ENCODE results near the gene ELP1.

ELP1 gene

DNA sequence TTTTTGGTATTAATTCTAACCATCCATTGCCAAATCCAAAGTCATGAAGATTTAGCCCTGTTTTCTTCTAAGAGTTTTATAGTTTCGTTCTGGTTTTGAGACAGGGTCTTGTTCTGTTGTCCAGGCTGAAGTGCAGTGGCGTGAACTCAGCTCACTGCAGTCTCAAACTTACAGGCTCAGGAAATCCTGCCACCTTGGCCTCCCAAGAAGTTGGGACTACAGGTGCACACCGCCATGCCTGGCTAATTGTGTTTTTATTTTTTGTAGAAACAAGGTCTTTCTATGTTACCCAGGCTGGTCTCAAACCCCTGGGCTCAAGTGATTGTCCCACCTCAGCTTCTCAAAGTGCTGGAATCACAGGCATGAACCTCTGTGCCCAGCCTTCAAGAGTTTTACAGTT lies 50.8 kb downstream of the ELP1 start:
- no peak for TF ChIP-seq SPI1 (IDR thresholded peaks at IDR 0.05; ENCODE audit: borderline replicate concordance, low read depth)
- TF ChIP-seq, protein P1, sequence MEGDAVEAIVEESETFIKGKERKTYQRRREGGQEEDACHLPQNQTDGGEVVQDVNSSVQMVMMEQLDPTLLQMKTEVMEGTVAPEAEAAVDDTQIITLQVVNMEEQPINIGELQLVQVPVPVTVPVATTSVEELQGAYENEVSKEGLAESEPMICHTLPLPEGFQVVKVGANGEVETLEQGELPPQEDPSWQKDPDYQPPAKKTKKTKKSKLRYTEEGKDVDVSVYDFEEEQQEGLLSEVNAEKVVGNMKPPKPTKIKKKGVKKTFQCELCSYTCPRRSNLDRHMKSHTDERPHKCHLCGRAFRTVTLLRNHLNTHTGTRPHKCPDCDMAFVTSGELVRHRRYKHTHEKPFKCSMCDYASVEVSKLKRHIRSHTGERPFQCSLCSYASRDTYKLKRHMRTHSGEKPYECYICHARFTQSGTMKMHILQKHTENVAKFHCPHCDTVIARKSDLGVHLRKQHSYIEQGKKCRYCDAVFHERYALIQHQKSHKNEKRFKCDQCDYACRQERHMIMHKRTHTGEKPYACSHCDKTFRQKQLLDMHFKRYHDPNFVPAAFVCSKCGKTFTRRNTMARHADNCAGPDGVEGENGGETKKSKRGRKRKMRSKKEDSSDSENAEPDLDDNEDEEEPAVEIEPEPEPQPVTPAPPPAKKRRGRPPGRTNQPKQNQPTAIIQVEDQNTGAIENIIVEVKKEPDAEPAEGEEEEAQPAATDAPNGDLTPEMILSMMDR (IDR thresholded peaks at IDR 0.05; ENCODE audit: insufficient read depth, low read length): no peak
- TF ChIP-seq GABPA (IDR thresholded peaks at IDR 0.05; ENCODE audit: low read depth): no peak
- no peak for TF ChIP-seq POLR2AphosphoS5 (IDR thresholded peaks at IDR 0.05; ENCODE audit: low read depth)
- TF ChIP-seq, protein P2, sequence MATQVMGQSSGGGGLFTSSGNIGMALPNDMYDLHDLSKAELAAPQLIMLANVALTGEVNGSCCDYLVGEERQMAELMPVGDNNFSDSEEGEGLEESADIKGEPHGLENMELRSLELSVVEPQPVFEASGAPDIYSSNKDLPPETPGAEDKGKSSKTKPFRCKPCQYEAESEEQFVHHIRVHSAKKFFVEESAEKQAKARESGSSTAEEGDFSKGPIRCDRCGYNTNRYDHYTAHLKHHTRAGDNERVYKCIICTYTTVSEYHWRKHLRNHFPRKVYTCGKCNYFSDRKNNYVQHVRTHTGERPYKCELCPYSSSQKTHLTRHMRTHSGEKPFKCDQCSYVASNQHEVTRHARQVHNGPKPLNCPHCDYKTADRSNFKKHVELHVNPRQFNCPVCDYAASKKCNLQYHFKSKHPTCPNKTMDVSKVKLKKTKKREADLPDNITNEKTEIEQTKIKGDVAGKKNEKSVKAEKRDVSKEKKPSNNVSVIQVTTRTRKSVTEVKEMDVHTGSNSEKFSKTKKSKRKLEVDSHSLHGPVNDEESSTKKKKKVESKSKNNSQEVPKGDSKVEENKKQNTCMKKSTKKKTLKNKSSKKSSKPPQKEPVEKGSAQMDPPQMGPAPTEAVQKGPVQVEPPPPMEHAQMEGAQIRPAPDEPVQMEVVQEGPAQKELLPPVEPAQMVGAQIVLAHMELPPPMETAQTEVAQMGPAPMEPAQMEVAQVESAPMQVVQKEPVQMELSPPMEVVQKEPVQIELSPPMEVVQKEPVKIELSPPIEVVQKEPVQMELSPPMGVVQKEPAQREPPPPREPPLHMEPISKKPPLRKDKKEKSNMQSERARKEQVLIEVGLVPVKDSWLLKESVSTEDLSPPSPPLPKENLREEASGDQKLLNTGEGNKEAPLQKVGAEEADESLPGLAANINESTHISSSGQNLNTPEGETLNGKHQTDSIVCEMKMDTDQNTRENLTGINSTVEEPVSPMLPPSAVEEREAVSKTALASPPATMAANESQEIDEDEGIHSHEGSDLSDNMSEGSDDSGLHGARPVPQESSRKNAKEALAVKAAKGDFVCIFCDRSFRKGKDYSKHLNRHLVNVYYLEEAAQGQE (IDR thresholded peaks at IDR 0.05; ENCODE audit: insufficient replicate concordance, low read depth): no peak
- DNase-seq (ENCODE audit: low read depth in 1 of 2, low spot score in 1 of 2): no peak

DNA sequence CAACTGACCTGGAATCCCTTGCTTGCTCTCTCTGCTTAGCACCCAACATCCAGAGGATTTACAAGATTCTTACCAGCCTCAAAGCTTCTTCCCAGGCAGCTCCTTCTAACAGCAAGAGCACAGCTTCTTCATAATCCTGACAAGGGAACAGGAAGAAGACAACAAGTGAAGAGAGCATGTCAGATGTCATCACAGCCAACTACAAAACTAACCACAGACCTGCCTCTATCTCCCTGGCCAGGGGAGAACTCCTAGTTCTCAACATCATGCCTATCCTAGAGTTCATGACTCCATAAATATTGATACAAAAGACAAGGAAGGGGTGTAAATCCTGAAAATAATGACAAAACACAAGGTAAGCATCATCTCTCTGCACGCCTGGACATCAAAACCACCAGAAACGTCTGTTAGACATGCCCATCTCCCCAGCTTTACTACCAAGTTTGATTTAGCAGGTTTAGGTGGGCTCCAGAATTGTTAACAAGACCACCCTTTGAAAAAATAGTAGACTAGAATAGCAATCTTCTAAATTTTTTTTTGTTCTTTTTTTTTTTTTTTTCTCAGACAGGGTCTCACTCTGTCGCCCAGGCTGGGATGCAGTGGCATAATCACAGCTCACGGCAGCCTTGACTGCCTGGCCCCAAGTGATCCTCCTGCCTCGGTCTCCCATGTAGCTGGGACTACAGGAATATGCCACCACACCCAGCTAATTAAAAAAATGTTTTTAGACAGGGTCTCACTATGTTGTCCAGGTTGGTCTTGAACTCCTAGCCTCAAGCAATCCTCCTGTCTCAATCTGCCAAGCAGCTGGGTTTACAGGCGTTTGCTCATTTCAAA lies 51.7 kb downstream of the ELP1 start:
- H3K27me3 ChIP-seq (ENCODE audit: insufficient read depth, poor library complexity, severe bottlenecking): no peaks in the 10 kb centered on the region
- no peak overlapping the region for H3K4me3 ChIP-seq (replicated peaks; ENCODE audit: insufficient read depth, low read length)
- DNase-seq (ENCODE audit: low read depth in 1 of 2, low spot score in 1 of 2): peak in 1 of 2 experiments; percentile 29
- TF ChIP-seq, protein P2 (IDR thresholded peaks at IDR 0.05; ENCODE audit: insufficient replicate concordance, low read depth): no peak
- TF ChIP-seq SPI1 (IDR thresholded peaks at IDR 0.05; ENCODE audit: borderline replicate concordance, low read depth): no peak
- TF ChIP-seq POLR2AphosphoS5 (IDR thresholded peaks at IDR 0.05; ENCODE audit: low read depth): no peak
- TF ChIP-seq, protein P1 (IDR thresholded peaks at IDR 0.05; ENCODE audit: insufficient read depth, low read length): no peak
- TF ChIP-seq GABPA (IDR thresholded peaks at IDR 0.05; ENCODE audit: low read depth): no peak
- H3K27ac ChIP-seq (replicated peaks): no peak overlapping the region

More for the DNA sequence above, 50.8 kb downstream of the ELP1 start:
- no peaks in the 10 kb centered on the region for H3K27me3 ChIP-seq (ENCODE audit: insufficient read depth, poor library complexity, severe bottlenecking)
- H3K27ac ChIP-seq (replicated peaks): no peak overlapping the region
- H3K4me3 ChIP-seq (replicated peaks; ENCODE audit: insufficient read depth, low read length): no peak overlapping the region

DNA sequence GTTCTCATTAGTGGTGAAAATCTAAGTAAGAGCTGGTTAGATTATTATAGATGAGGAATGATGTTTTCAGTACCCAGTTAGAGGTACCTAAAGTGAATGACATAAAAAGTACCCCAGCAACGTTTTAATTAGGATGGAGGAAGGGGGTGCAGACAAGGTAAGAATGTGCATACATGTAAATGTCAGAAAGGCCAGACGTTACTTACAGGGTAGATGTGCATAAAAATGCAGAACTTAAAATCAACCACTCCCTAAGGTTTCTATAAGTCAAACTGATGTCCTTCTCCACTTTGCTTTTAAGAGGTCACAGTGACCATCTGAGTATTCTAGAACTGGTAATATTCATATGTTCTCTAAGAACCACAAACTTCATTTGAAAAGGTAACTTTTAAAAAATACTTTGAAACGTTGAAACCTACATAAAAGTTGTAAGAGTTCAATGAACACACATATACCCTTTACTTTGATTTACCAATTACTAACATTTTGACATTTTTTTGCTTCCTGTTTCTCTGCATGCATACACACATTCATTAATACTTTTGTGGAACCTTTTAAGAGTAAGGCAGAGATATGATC lies 53.1 kb downstream of the ELP1 start:
- no peak for TF ChIP-seq SPI1 (IDR thresholded peaks at IDR 0.05; ENCODE audit: borderline replicate concordance, low read depth)
- no peak for TF ChIP-seq GABPA (IDR thresholded peaks at IDR 0.05; ENCODE audit: low read depth)
- no peak for DNase-seq (ENCODE audit: low read depth in 1 of 2, low spot score in 1 of 2)
- Histone ChIP-seq H3K27me3 (ENCODE audit: insufficient read depth, poor library complexity, severe bottlenecking) (no peaks in the 10 kb centered on the region), H3K27ac (replicated peaks) (no peak overlapping the region), H3K4me3 (replicated peaks; ENCODE audit: insufficient read depth, low read length) (no peak overlapping the region)

DNA sequence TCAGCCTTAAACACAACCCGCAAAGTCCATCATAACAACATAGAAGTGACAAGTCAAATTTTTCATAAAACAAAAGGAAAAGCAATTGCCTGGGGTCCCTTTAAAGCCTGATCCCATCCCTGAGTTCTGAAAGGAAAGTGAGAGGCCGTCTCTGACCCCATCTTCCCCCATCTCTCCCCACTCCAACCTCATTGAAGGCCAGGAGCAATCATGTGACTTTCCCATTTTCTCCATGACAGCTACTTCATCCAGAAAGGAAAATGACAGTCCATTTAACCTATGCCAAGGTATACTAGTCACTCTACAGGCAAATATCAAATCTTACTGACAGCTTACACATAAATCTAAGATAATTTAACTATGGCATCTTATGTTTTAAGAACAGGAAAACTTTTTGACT lies 56.4 kb downstream of the ELP1 start:
- H3K27ac ChIP-seq (replicated peaks): no peak overlapping the region
- DNase-seq (ENCODE audit: low read depth in 1 of 2, low spot score in 1 of 2): no peak
- no peaks in the 10 kb centered on the region for H3K27me3 ChIP-seq (ENCODE audit: insufficient read depth, poor library complexity, severe bottlenecking)
- no peak overlapping the region for H3K4me3 ChIP-seq (replicated peaks; ENCODE audit: insufficient read depth, low read length)
- TF ChIP-seq SPI1 (IDR thresholded peaks at IDR 0.05; ENCODE audit: borderline replicate concordance, low read depth): no peak
- TF ChIP-seq, protein P1 (IDR thresholded peaks at IDR 0.05; ENCODE audit: insufficient read depth, low read length): no peak
- TF ChIP-seq, protein P2 (IDR thresholded peaks at IDR 0.05; ENCODE audit: insufficient replicate concordance, low read depth): no peak
- no peak for TF ChIP-seq POLR2AphosphoS5 (IDR thresholded peaks at IDR 0.05; ENCODE audit: low read depth)
- TF ChIP-seq GABPA (IDR thresholded peaks at IDR 0.05; ENCODE audit: low read depth): no peak

Data from HL-60 (cell line).